Stomach (tissue), 19 donors: ENCODE measurements around the gene OR4F6. TPM values are rescaled to one million over a fixed set of nuclear protein-coding genes. Genes with fewer than 3 reads are reported as not detected.
"Not testable (repeated sequence)": the region's sequence is repeated elsewhere in the genome, so short reads cannot be mapped to it uniquely, and the experiment has no call there.

Source experiments
- DNase-seq, 2 donors: peaks; one replicate each; pipeline versions ENCODE4 v3.0.0 to v3.0.0-alpha.2; 2013 to 2019
- H3K27ac ChIP-seq, 5 donors: fragments of 200-600 bp in 4 of 5; sonication (generic) in 4 of 5; one replicate each; pipeline ENCODE4 v1.5.1; 2013 to 2019; ENCODE audit warnings: mild to moderate bottlenecking in 1 of 5, moderate library complexity in 1 of 5
- H3K27me3 ChIP-seq, 3 donors: fragments of 200-600 bp; sonication (generic); one replicate each; pipeline ENCODE4 v1.5.1; 2017 to 2019; ENCODE audit warnings: mixed run types in 1 of 3
- H3K36me3 ChIP-seq, 4 donors: fragments of 200-600 bp; sonication (generic); 1 replicate in 3 of 4; 2 replicates in 1 of 4; pipeline ENCODE4 v1.5.1; 2016 to 2019
- H3K4me1 ChIP-seq, 4 donors: fragments of 200-600 bp; sonication (generic); one replicate each; pipeline ENCODE4 v1.5.1; 2016 to 2019
- H3K4me3 ChIP-seq, 4 donors: fragments of 200-600 bp; sonication (generic) in 3 of 4; one replicate each; pipeline ENCODE4 v1.5.1; 2016 to 2019; ENCODE audit warnings: mild to moderate bottlenecking in 1 of 4
- H3K9me3 ChIP-seq, 4 donors: fragments of 200-600 bp; sonication (generic); one replicate each; pipeline ENCODE4 v1.5.1; 2016 to 2019
- EP300 ChIP-seq: sonication (generic); formaldehyde crosslinking; IDR thresholded peaks from one replicate; pipeline ENCODE4 v1.6.1; 2017; ENCODE audit warnings: antibody characterized with exemption
- POLR2A ChIP-seq, 4 donors: fragments of 450-650 bp; IDR thresholded peaks; one replicate each; pipeline ENCODE4 v1.6.1; 2016; ENCODE audit warnings: antibody characterized with exemption in 4 of 4, control low read depth in 2 of 4, mild to moderate bottlenecking in 1 of 4, moderate library complexity in 1 of 4
- POLR2AphosphoS5 ChIP-seq, 3 donors: sonication (generic); formaldehyde crosslinking; IDR thresholded peaks; one replicate each; pipeline ENCODE4 v1.6.1; 2016; ENCODE audit warnings: antibody characterized with exemption in 3 of 3
- WGBS, 5 donors: extraction: QIAGEN DNeasy Blood & Tissue Kit in 3 of 5; methylation state at CpG; one replicate each; pipeline versions ENCODE4 v1.1.5 to v1.1.7; 2013 to 2018; 5-methylcytosine and 5-hydroxymethylcytosine counted together
- intact Hi-C: fragments of 100-400 bp; cut with DNase I; formaldehyde crosslinking; loops from one replicate; pipeline ENCODE4 v1.15.1; 2023; ENCODE audit warnings: low total_unique reads
- long read RNA-seq, 10 donors: transcript quantifications; one replicate each; lab custom pipeline, GENCODE V29; 2026
- polyA plus RNA-seq, 3 donors: library from polyadenylated mRNA; stranded (reverse); fragments of 200-250 nt; gene quantifications; one replicate each; pipeline ENCODE4 v1.2.3, GENCODE V29; 2013
- total RNA-seq, 5 donors: library from RNA; depleted of rRNA; stranded (reverse); fragments of >200 nt; gene quantifications; one replicate each; pipeline versions ENCODE4 v1.1.0 to v1.2.3, GENCODE V29; 2014 to 2016
- TF ChIP-seq, protein P1 (sequence below), 7 experiments: fragments of 450-650 bp in 4 of 7; fragments of 200-600 bp in 3 of 7; sonication (generic) in 3 of 7; IDR thresholded peaks; one replicate each; pipeline ENCODE4 v1.5.1; 2016 to 2019; ENCODE audit warnings: antibody characterized with exemption in 7 of 7, control low read depth in 2 of 7, mild to moderate bottlenecking in 1 of 7
- donor health status: healthy with polysubstance abuse.
- donor health status: Bipolar disorder and iron deficiency.
- donor health status: healthy.

The OR4F6 gene, protein sequence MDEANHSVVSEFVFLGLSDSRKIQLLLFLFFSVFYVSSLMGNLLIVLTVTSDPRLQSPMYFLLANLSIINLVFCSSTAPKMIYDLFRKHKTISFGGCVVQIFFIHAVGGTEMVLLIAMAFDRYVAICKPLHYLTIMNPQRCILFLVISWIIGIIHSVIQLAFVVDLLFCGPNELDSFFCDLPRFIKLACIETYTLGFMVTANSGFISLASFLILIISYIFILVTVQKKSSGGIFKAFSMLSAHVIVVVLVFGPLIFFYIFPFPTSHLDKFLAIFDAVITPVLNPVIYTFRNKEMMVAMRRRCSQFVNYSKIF
- total RNA-seq (not detected), polyA plus RNA-seq (not detected)
- long read RNA-seq, donor 1 = 0 reads
- long read RNA-seq, donor 2 = 0 reads
- long read RNA-seq, donor 3 = 0 reads
- long read RNA-seq, donor 4 = 0 reads
- long read RNA-seq, donor 5 = 0 reads
- long read RNA-seq, donor 6 = 0 reads
- long read RNA-seq, donor 7 = 0 reads
- long read RNA-seq, donor 8 = 0 reads
- long read RNA-seq, donor 9 = 0 reads
- long read RNA-seq, donor 10 = 0 reads

- Histone ChIP-seq H3K4me3 (no peak within 1 kb of the TSS), H3K4me1 (no peaks in the 10 kb centered on the region), H3K9me3 (peaks cover 0 to 6% (median 0%) of the 10 kb centered on the region in 4 donors), H3K27me3 (peaks cover 0 to 7% (median 0%) of the 10 kb centered on the region in 3 donors), H3K27ac (no peak within 1 kb of the TSS), H3K36me3 (no peaks in the 10 kb centered on the region)
- intact Hi-C loops = no loop called here
- TF ChIP-seq, protein P1, sequence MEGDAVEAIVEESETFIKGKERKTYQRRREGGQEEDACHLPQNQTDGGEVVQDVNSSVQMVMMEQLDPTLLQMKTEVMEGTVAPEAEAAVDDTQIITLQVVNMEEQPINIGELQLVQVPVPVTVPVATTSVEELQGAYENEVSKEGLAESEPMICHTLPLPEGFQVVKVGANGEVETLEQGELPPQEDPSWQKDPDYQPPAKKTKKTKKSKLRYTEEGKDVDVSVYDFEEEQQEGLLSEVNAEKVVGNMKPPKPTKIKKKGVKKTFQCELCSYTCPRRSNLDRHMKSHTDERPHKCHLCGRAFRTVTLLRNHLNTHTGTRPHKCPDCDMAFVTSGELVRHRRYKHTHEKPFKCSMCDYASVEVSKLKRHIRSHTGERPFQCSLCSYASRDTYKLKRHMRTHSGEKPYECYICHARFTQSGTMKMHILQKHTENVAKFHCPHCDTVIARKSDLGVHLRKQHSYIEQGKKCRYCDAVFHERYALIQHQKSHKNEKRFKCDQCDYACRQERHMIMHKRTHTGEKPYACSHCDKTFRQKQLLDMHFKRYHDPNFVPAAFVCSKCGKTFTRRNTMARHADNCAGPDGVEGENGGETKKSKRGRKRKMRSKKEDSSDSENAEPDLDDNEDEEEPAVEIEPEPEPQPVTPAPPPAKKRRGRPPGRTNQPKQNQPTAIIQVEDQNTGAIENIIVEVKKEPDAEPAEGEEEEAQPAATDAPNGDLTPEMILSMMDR (IDR thresholded peaks at IDR 0.05) = no peak
- TF ChIP-seq EP300 = no peak
- TF ChIP-seq POLR2AphosphoS5 (IDR thresholded peaks at IDR 0.05) = no peak
- TF ChIP-seq POLR2A (IDR thresholded peaks at IDR 0.05) = no peak
- DNase-seq = no peak
- 86 to 96% (median 92%) methylated on average over 2 of the region's 2 CpGs for WGBS, 5 donors
Observed at GRCh38 chr15:101803209-101803608, at the start of gene OR4F6. OR4F6 (plus strand) TSS chr15:101803509; CDS start chr15:101805720, 2,211 bp downstream.

DNA sequence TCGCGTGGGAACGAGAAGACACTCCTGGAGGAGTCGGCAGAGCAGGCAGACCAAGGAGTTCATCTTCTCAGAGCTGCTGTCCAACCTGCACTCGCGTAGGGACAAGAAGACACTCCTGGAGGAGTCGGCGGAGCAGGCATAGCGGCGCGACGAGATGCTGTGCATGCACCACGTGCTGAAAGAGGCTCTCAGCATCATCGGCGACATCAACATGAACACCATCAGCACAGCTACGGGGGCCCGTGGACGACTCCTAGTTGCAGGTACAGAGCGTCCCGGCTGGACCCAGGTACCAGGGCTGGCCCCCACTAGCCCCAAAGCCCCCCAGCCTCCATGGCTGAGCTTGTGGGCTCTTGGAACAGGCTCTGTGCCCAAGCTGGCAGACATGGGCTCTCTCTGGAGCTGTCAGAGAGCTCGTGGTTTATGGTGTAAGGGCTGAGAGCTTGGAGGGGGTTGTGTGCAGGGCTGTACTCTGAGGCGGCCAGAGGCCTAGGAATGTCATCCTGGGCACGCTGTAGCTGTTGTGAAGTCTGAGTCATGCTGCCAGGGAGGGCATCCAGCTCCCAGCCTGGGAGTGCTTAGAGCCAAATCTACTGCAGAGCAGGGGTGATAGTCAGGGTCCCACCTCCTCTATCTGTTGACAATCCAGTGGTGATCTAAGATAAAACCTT, 38.5 kb upstream of the OR4F6 start:
- WGBS, 5 donors = 85 to 93% (median 89%) methylated on average over 13 to 22 of the region's 23 CpGs

DNA sequence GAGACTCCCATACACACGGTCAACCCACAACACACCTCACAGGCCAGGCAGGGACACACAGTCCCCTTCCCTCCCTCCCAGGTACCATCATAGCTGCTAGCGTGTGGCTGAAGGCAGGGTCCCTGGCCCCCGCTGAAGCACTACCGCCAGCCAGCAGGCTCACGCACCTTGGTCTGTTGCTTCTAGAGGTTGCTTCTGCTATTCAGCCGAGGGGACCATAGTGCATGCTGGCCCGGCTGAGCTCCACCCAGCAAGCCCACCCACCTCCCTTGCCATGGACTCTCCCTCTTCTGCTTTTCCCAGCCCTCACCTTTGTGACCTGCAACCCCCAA, 38.0 kb upstream of the OR4F6 start:
- WGBS, 5 donors = 85 to 89% (median 88%) methylated on average over 7 of the region's 7 CpGs
- H3K9me3 ChIP-seq, H3K27ac ChIP-seq, H3K4me1 ChIP-seq, intact Hi-C loops, DNase-seq, H3K36me3 ChIP-seq, H3K27me3 ChIP-seq, H3K4me3 ChIP-seq: not testable (repeated sequence)

More for the DNA sequence above, 38.5 kb upstream of the OR4F6 start:
- H3K27ac ChIP-seq, DNase-seq, intact Hi-C loops, H3K4me1 ChIP-seq, H3K9me3 ChIP-seq, H3K27me3 ChIP-seq, H3K4me3 ChIP-seq, H3K36me3 ChIP-seq: not testable (repeated sequence)

GRCh38 chr15:101765772-101766456, 37.4 kb upstream of the OR4F6 start:
- WGBS, 5 donors = 85 to 91% (median 91%) methylated on average over 15 of the region's 15 CpGs
- Histone ChIP-seq H3K4me3 (no peak overlapping the region), H3K4me1 (no peaks in the 10 kb centered on the region), H3K27ac (no peak overlapping the region), H3K27me3 (no peaks in the 10 kb centered on the region), H3K36me3 (no peaks in the 10 kb centered on the region), H3K9me3 (no peaks in the 10 kb centered on the region)
- TF ChIP-seq, protein P1 (IDR thresholded peaks at IDR 0.05) = no peak
- TF ChIP-seq POLR2AphosphoS5 (IDR thresholded peaks at IDR 0.05) (no peak), EP300 (no peak), POLR2A (IDR thresholded peaks at IDR 0.05) (no peak)
- no peak for DNase-seq
- intact Hi-C loops = no loop called here

- H3K4me1 ChIP-seq, H3K27me3 ChIP-seq, intact Hi-C loops, H3K4me3 ChIP-seq, DNase-seq, H3K27ac ChIP-seq, H3K9me3 ChIP-seq, H3K36me3 ChIP-seq: not testable (repeated sequence)
- WGBS, 5 donors = 79 to 96% (median 84%) methylated on average over 5 to 8 of the region's 11 CpGs
Observed at GRCh38 chr15:101767083-101767640, 36.1 kb upstream of the OR4F6 start.
